ENCODE data around the gene COL15A1.

COL15A1 gene

GRCh38 chr9:99056886-99057664 is 113.4 kb downstream of the COL15A1 start:
- peak; percentile 80 to 82 for DNase-seq (ENCODE audit: low read depth in 2 of 2)

GRCh38 chr9:99057665-99058625 is 114.2 kb downstream of the COL15A1 start:
- peak; percentile 64 to 65 for DNase-seq (ENCODE audit: low read depth in 2 of 2)

- no peak for DNase-seq (ENCODE audit: low read depth in 2 of 2)
Observed at GRCh38 chr9:99058964-99059921, 115.5 kb downstream of the COL15A1 start.

- no peak for DNase-seq (ENCODE audit: low read depth in 2 of 2)
Observed at GRCh38 chr9:99060621-99061020, 116.9 kb downstream of the COL15A1 start.

- no peak for DNase-seq (ENCODE audit: low read depth in 2 of 2)
Observed at GRCh38 chr9:99062549-99062948, 118.8 kb downstream of the COL15A1 start.

- no peak for DNase-seq (ENCODE audit: low read depth in 2 of 2)
Observed at GRCh38 chr9:99063522-99063921, 119.8 kb downstream of the COL15A1 start.

GRCh38 chr9:99066571-99066970 is 122.9 kb downstream of the COL15A1 start:
- no peak for DNase-seq (ENCODE audit: low read depth in 2 of 2)

GRCh38 chr9:99069075-99069474 is 125.4 kb downstream of the COL15A1 start:
- no peak for DNase-seq (ENCODE audit: low read depth in 2 of 2)

- DNase-seq (ENCODE audit: low read depth in 2 of 2) = no peak
Observed at GRCh38 chr9:99069546-99069945, 125.8 kb downstream of the COL15A1 start.

GRCh38 chr9:99070681-99071080 is 127.0 kb downstream of the COL15A1 start:
- DNase-seq (ENCODE audit: low read depth in 2 of 2) = no peak

- DNase-seq (ENCODE audit: low read depth in 2 of 2) = no peak
Observed at GRCh38 chr9:99071313-99072039, 127.8 kb downstream of the COL15A1 start.

GRCh38 chr9:99072040-99072394 is 128.3 kb downstream of the COL15A1 start:
- DNase-seq (ENCODE audit: low read depth in 2 of 2) = no peak

- no peak for DNase-seq (ENCODE audit: low read depth in 2 of 2)
Observed at GRCh38 chr9:99073347-99073746, 129.6 kb downstream of the COL15A1 start.

GRCh38 chr9:99073985-99074901 is 130.5 kb downstream of the COL15A1 start:
- DNase-seq (ENCODE audit: low read depth in 2 of 2) = no peak

GRCh38 chr9:99074902-99075245 is 131.2 kb downstream of the COL15A1 start:
- no peak for DNase-seq (ENCODE audit: low read depth in 2 of 2)

GRCh38 chr9:99075246-99075912 is 131.7 kb downstream of the COL15A1 start:
- no peak for DNase-seq (ENCODE audit: low read depth in 2 of 2)

- no peak for DNase-seq (ENCODE audit: low read depth in 2 of 2)
Observed at GRCh38 chr9:99076030-99076429, 132.3 kb downstream of the COL15A1 start.

GRCh38 chr9:99076483-99077171 is 132.9 kb downstream of the COL15A1 start:
- no peak for DNase-seq (ENCODE audit: low read depth in 2 of 2)

- DNase-seq (ENCODE audit: low read depth in 2 of 2) = no peak
Observed at GRCh38 chr9:99078717-99079116, 135.0 kb downstream of the COL15A1 start.
